Upper lobe of right lung (tissue), 1 donor: ENCODE data around the gene USP20. TPM values are rescaled to one million over a fixed set of nuclear protein-coding genes. Genes with fewer than 3 reads are reported as not detected.

Experiments
- ATAC-seq: fragments of 200-7000 bp; cut with Tn5 transposase; one replicate; pipeline ENCODE4 v1.9.1; 2020; ENCODE audit warnings: mild to moderate bottlenecking, moderate library complexity
- DNase-seq: peaks from one replicate; pipeline ENCODE4 v3.0.0-alpha.2; 2020
- H3K27ac ChIP-seq: fragments of 200-600 bp; one replicate; pipeline ENCODE4 v1.8.0; 2022
- H3K27me3 ChIP-seq: fragments of 200-600 bp; one replicate; pipeline ENCODE4 v1.8.0; 2022; ENCODE audit warnings: mild to moderate bottlenecking
- H3K36me3 ChIP-seq: fragments of 200-600 bp; one replicate; pipeline ENCODE4 v1.8.0; 2022
- H3K4me1 ChIP-seq: fragments of 200-600 bp; one replicate; pipeline ENCODE4 v1.8.0; 2022
- H3K4me3 ChIP-seq: fragments of 200-600 bp; one replicate; pipeline ENCODE4 v1.8.0; 2022; ENCODE audit warnings: mild to moderate bottlenecking
- H3K9me3 ChIP-seq: fragments of 200-600 bp; one replicate; pipeline ENCODE4 v1.8.0; 2022
- CTCF ChIP-seq: fragments of 200-600 bp; IDR thresholded peaks from one replicate; pipeline ENCODE4 v1.8.0; 2022; ENCODE audit warnings: antibody characterized with exemption
- intact Hi-C: fragments of 100-400 bp; cut with DNase I; formaldehyde crosslinking; loops from one replicate; pipeline ENCODE4 v1.11.0; 2022
- total RNA-seq: library from RNA; stranded (reverse); fragmentation: NEBNext Ultra II Directional; extraction: Animal tissue kit (Norgen Biotek cat#: 25700); gene quantifications from one replicate; pipeline ENCODE4 v1.2.1, GENCODE V29; 2021
- donor health status: DM: no; HTN: yes; CAD: no; lungs with severe emphysema.

Gene USP20
- total RNA-seq, 1 donor from 2014 or later, result 21.4 TPM

DNA sequence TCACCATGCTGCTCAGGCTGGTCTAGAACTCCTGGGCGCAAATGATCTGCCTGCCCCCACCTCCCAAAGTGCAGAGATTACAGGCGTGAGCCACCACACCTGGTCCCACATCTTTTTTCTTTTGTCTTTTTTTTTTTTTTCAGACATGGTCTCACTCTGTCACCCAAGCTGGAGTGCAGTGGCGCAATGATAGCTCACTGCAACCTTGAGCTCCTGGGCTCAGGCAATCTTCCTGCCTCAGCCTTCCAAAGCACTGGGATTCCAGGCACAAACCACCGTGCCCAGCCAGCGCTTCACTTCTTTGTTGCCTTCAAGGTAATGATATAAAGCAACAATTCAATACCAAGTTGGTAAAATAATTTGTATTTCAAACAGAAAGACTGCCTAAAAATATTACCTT lies 78.8 kb downstream of the USP20 start:
- peaks cover 13% of the 10 kb centered on the region for H3K36me3 ChIP-seq
- no peaks in the 10 kb centered on the region for H3K9me3 ChIP-seq
- no peaks in the 10 kb centered on the region for H3K27me3 ChIP-seq
- ATAC-seq (no peak), DNase-seq (no peak)
- no peak overlapping the region for H3K4me3 ChIP-seq
- H3K27ac ChIP-seq, result no peak overlapping the region
- intact Hi-C loops, result no loop called here
- H3K4me1 ChIP-seq, result no peaks in the 10 kb centered on the region
- no peak for TF ChIP-seq CTCF

- TF ChIP-seq CTCF, result no peak
- intact Hi-C loops, result no loop called here
- no peaks in the 10 kb centered on the region for H3K9me3 ChIP-seq
- ATAC-seq (no peak), DNase-seq (no peak)
- no peaks in the 10 kb centered on the region for H3K27me3 ChIP-seq
- H3K36me3 ChIP-seq, result peaks cover 3% of the 10 kb centered on the region
- no peaks in the 10 kb centered on the region for H3K4me1 ChIP-seq
- no peak overlapping the region for H3K27ac ChIP-seq
- H3K4me3 ChIP-seq, result no peak overlapping the region
Observed at GRCh38 chr9:129916707-129917106, 81.4 kb downstream of the USP20 start.

GRCh38 chr9:129918296-129918950 lies 83.2 kb downstream of the USP20 start:
- intact Hi-C loops, result no loop called here
- TF ChIP-seq CTCF, result no peak
- no peak overlapping the region for H3K4me3 ChIP-seq
- H3K27ac ChIP-seq, result no peak overlapping the region
- H3K9me3 ChIP-seq, result no peaks in the 10 kb centered on the region
- peaks cover 11% of the 10 kb centered on the region for H3K36me3 ChIP-seq
- DNase-seq (no peak), ATAC-seq (no peak)
- no peaks in the 10 kb centered on the region for H3K4me1 ChIP-seq
- H3K27me3 ChIP-seq, result no peaks in the 10 kb centered on the region

DNA sequence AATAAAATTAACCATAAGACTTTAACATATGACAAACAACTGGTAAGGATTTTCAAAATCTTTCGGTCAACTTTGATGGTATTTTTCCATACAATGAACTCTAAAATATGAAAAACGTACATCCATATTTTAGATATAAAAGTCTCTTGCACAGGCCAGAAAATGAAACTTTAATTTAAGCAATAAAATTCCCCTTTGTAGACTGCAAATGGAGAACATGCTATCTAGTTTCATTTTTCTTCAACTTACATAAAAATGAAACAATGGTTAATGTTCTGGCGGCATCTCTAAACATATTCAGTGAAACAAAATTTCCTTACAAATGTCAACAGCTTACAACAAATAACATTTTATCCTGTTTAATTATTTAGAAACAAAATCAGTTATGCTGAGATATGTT lies 84.0 kb downstream of the USP20 start:
- Histone ChIP-seq H3K36me3 (peaks cover 18% of the 10 kb centered on the region), H3K9me3 (no peaks in the 10 kb centered on the region), H3K4me1 (no peaks in the 10 kb centered on the region), H3K27ac (no peak overlapping the region), H3K4me3 (no peak overlapping the region), H3K27me3 (no peaks in the 10 kb centered on the region)
- ATAC-seq (no peak), DNase-seq (no peak)
- TF ChIP-seq CTCF, result no peak
- intact Hi-C loops, result no loop called here

GRCh38 chr9:129919841-129920240 lies 84.6 kb downstream of the USP20 start:
- Histone ChIP-seq H3K4me1 (no peaks in the 10 kb centered on the region), H3K27ac (no peak overlapping the region), H3K9me3 (no peaks in the 10 kb centered on the region), H3K27me3 (no peaks in the 10 kb centered on the region), H3K4me3 (no peak overlapping the region), H3K36me3 (peaks cover 24% of the 10 kb centered on the region)
- DNase-seq (no peak), ATAC-seq (peak; percentile 61)
- intact Hi-C loops, result no loop called here
- TF ChIP-seq CTCF, result no peak

- no peak overlapping the region for H3K27ac ChIP-seq
- peaks cover 43% of the 10 kb centered on the region for H3K36me3 ChIP-seq
- H3K27me3 ChIP-seq, result no peaks in the 10 kb centered on the region
- H3K9me3 ChIP-seq, result no peaks in the 10 kb centered on the region
- DNase-seq, result no peak
- intact Hi-C loops, result no loop called here
- no peak overlapping the region for H3K4me3 ChIP-seq
- no peak for ATAC-seq
- no peaks in the 10 kb centered on the region for H3K4me1 ChIP-seq
- TF ChIP-seq CTCF, result no peak
Observed at GRCh38 chr9:129921905-129922304, 86.6 kb downstream of the USP20 start.
